ENCODE data around the gene LETMD1. TPM values are rescaled to one million over a fixed set of nuclear protein-coding genes. Genes with fewer than 3 reads are reported as not detected.

Gene LETMD1
- total and polyA plus RNA-seq, 2 of the 8 experiments (the other 6 are each of a cell fraction or from before 2014, with no cell fraction given), result 39.4 to 65.3 TPM

GRCh38 chr12:51000245-51000644, 47.9 kb upstream of the LETMD1 start:
- no peaks in the 10 kb centered on the region for H3K27me3 ChIP-seq (replicated peaks in 1 of 4; ENCODE audit: control insufficient read depth in 3 of 4, extremely low read depth in 1 of 4, insufficient read depth in 3 of 4, low read length in 3 of 4)
- H3K4me2 ChIP-seq (ENCODE audit: insufficient read depth in 1 of 2, low read depth in 2 of 2, low read length in 2 of 2), result no peak overlapping the region
- no peak overlapping the region for H2BK20ac ChIP-seq (ENCODE audit: low read length)
- no peak overlapping the region for H3K23ac ChIP-seq (ENCODE audit: insufficient read length)
- H4K8ac ChIP-seq (ENCODE audit: extremely low read depth, insufficient read depth, low read length), result no peak overlapping the region
- no peaks in the 10 kb centered on the region for H3K23me2 ChIP-seq (ENCODE audit: low read depth, low read length)
- CTCF ChIA-PET (ENCODE audit: partially characterized antibody), result interaction anchor here (0.6 kb wide), 1 partner anchor 159 kb away, joined by 4 read pairs; no protein-coding TSS in a partner anchor
- no peak overlapping the region for H3K27ac ChIP-seq (ENCODE audit: low read depth, low read length)
- no peak overlapping the region for H2AK5ac ChIP-seq (ENCODE audit: low read depth, low read length)
- POLR2A ChIA-PET (ENCODE audit: partially characterized antibody), result no interaction called here
- no peak overlapping the region for H3K18ac ChIP-seq (ENCODE audit: extremely low read depth, low read length)
- no peaks in the 10 kb centered on the region for H4K20me1 ChIP-seq (replicated peaks in 1 of 2; ENCODE audit: control insufficient read depth in 1 of 2, insufficient read depth in 2 of 2, low read length in 2 of 2)
- no peak overlapping the region for H3K14ac ChIP-seq (ENCODE audit: insufficient read length)
- H2AFZ ChIP-seq (ENCODE audit: low read length), result no peak overlapping the region
- H3K9ac ChIP-seq (replicated peaks in 1 of 4; ENCODE audit: extremely low read depth in 1 of 4, low read depth in 3 of 4, low read length in 3 of 4), result no peak overlapping the region
- no peak overlapping the region for H4K5ac ChIP-seq (ENCODE audit: insufficient read length, low read depth, low read length)
- no peak overlapping the region for H3K56ac ChIP-seq (replicated peaks; ENCODE audit: insufficient read length, low read depth, low read length)
- H4K91ac ChIP-seq (replicated peaks; ENCODE audit: insufficient read length, low read length), result no peak overlapping the region
- H3K4me1 ChIP-seq (replicated peaks in 1 of 4; ENCODE audit: control insufficient read depth in 3 of 4, insufficient read depth in 4 of 4, low read length in 3 of 4), result peaks cover 0 to 2% (median under 1%) of the 10 kb centered on the region in 4 experiments; a peak in 3 of 7 replicates
- no peaks in the 10 kb centered on the region for H3K79me1 ChIP-seq (ENCODE audit: low read depth, low read length)
- no peak overlapping the region for H2BK120ac ChIP-seq (replicated peaks; ENCODE audit: low read depth, low read length)
- H2BK12ac ChIP-seq (ENCODE audit: low read depth, low read length), result no peak overlapping the region
- FAIRE-seq (no peak), DNase-seq (ENCODE audit: low read depth in 1 of 2, low spot score in 2 of 2) (no peak)
- WGBS, 2 experiments (ENCODE audit: extremely low coverage in 1 of 2, insufficient coverage in 1 of 2, insufficient read length in 1 of 2, insufficient replicate concordance in 2 of 2, low coverage in 1 of 2, low lambda C conversion rate in 2 of 2, missing lambda C conversion rate in 1 of 2), result 90% methylated on average over 7 of the region's 7 CpGs; no CpG with 5 or more reads in 1 of the 2 experiments
- H3K36me3 ChIP-seq (ENCODE audit: control insufficient read depth in 2 of 4, insufficient read depth in 4 of 4, low read length in 3 of 4), result peaks cover 2 to 36% (median 20%) of the 10 kb centered on the region in 4 experiments
- H3K9me3 ChIP-seq (ENCODE audit: insufficient read depth in 2 of 2, low read depth in 1 of 2, low read length in 1 of 2), result no peaks in the 10 kb centered on the region
- H2BK5ac ChIP-seq (ENCODE audit: low read depth, low read length), result no peak overlapping the region; the same call in 1 of the 2 replicates
- H2BK15ac ChIP-seq (ENCODE audit: low read length), result no peak overlapping the region
- no peak overlapping the region for H3K4ac ChIP-seq (replicated peaks; ENCODE audit: insufficient read length, low read depth, low read length)
- H3K79me2 ChIP-seq (ENCODE audit: control insufficient read depth in 1 of 2, insufficient read depth in 2 of 2, low read length in 2 of 2), result no peaks in the 10 kb centered on the region
- H3K4me3 ChIP-seq (ENCODE audit: extremely low read depth in 1 of 4, insufficient read depth in 2 of 4, low read depth in 3 of 4, low read length in 4 of 4), result no peak overlapping the region
- TF ChIP-seq ATF2 (IDR thresholded peaks at IDR 0.05; ENCODE audit: low read length) (no peak), ATF3 (IDR thresholded peaks at IDR 0.05; ENCODE audit: insufficient read depth, low read depth, low read length) (no peak), EZH2 (IDR thresholded peaks at IDR 0.05; ENCODE audit: low read depth, low read length, severe bottlenecking) (no peak), TEAD4 (IDR thresholded peaks at IDR 0.05; ENCODE audit: low read depth, low read length) (no peak), KDM5A (IDR thresholded peaks at IDR 0.05; ENCODE audit: low read length) (no peak)
